ENCODE results near the gene DHRS7.
A peak's percentile ranks its signal among the peaks of the same experiment; 100 is the strongest.

DHRS7 gene

DNA sequence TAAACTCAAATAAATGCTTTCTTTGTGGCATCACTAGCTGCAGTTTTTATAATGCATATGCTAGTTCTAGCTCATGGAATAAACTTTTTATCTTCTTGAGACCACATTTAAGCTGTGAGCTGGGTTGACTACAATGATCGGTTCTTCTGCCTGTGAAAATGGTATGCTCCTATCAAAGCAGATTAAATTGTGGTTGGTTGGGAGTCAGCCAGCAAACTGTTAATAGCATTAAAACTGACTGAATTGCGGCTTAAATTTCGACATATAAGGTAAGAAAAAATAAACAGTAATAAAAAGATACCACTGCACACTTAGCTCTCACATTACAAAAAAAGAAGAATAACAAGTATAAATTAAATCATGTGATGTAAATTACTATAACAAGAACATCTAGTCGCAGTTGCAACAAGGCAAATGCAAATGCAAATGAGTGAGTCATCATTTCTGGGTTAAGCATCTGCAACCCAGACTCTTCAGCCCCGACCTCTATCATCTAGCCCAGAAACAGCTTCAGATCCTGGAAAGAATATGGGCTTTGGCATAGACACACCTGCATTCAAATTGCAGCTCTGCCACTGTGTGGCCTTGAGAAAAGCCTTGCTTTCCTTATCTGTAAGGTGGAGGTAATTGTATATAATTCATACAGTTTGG lies 19.8 kb upstream of the DHRS7 start:
- DNase-seq = no peak

DNA sequence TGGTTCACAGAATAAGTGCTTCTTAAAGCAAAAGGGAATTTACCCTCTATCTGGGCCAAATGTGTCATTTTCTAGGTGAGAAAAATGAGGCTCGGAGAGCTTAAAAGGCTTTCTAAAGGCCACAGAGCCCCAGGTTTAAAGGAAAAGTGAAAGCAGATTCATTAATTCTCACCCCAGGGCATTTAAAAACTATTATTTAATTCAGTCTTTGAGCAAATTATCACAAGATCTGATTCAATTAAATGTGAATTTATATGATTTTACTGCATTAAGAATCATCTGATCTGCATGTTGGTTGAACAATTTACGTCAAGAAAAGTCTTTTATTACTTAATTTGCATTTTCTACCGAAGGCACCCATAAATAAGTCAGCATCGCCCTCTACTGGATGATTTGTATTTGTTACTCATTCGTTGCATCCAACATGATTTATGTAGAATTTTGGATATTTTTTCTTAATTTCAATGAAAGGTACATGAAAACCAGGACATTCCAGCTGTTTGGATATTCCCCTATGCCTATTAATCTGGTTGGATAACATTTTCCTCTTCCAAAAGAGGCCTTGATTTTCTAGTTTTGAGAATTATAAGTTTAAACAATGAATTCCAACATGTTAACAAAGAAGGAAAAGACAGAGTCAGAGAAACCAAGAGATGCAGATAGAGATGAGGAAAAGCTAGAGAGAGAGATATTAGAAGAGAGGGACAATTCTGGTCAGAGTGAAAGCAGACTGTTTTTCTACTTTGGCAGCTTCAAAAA lies 19.1 kb upstream of the DHRS7 start:
- DNase-seq = peak; percentile 42

DNA sequence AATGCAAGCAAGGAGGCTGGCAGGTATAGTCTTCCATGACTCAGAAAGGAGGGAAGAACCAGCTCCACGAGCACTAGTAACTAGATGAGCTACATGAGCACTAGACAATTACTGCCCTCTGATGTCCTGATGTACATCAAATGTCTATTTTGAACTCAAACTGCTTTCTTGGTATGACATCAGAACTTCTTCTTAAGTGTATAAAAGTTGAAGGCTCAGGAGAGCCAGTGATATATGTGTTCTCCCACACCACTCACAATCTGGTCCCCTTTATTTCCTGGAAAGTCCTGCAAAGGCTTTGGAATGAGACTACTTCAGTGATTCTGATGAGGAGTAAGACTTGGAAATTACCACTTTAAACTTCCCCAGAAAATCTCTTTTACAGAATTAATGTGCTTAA lies 18.5 kb upstream of the DHRS7 start:
- DNase-seq = no peak

DNA sequence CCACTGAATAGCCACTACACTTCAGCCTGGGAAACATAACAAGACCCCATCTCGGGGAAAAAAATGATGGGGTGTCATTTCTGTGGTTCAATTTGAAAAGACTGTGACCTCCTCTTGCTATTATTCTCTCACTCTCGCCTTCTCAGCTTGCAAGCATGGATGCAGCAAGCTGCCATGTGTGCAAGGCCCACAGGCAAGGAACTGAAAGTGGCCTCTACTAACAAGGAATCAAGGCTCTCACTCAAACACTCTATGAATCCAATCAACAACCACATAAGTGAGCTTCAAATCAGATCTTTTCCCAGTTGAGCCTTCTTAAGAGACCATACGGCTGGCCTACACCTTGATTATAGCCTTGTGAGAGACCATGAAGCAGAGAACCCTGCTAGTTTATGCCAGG lies 17.9 kb upstream of the DHRS7 start:
- no peak for DNase-seq

DNA sequence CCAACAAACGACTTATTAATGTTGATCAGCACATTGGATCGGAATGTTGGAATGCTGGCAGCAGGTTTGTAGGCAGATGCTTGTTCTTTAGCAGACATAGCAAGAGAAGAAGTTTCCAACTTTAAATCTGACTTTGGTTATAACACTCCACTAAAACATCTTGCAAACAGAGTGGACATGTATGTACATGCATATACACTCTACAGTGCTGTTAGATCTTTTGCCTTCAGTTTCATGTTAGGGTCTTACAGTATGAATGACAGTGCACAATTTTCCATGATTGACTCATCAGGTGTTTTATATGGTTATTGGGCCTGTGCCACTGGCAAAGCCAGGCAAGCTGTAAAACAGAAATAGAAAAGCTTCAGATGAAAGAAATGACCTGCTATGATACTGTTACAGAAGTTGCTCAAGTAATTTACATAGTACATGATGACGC lies 14.3 kb upstream of the DHRS7 start:
- no peak for DNase-seq

DNA sequence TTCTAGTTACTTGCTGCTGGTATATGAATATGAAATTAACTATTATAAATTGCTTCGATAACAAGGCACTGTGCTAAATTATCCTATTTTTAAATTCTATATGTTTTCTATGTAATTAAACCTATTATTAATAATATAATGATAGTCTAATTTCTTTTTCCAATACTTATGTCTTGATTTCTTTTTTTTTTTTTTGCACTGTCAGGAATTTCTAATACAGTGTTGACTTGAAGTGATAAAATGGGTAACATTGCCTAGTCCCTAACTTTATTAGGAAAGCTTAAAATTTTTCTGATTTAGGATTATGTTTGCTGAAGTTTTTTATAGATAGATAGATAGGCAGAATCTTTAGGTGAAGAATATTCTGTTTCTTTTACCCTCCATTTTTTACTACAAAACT lies 13.6 kb upstream of the DHRS7 start:
- DNase-seq = no peak

DNA sequence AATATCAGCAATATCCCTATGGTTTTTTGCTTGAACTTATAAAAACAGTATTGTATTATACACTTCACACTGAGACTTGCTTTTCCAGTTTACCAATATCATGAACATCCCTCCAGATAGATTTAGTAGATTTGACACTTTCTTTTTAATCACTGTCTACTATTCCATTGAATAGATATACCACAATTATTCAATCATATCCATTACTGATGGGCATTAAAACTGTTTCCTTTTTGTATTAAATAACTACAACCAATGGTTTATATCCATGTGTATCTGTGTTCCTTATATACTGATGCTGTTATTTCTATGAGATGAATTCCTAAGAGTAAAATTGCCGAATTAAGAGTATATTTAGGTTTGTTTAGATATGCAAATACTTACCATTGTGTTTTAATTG lies 13.0 kb upstream of the DHRS7 start:
- DNase-seq = no peak

DNA sequence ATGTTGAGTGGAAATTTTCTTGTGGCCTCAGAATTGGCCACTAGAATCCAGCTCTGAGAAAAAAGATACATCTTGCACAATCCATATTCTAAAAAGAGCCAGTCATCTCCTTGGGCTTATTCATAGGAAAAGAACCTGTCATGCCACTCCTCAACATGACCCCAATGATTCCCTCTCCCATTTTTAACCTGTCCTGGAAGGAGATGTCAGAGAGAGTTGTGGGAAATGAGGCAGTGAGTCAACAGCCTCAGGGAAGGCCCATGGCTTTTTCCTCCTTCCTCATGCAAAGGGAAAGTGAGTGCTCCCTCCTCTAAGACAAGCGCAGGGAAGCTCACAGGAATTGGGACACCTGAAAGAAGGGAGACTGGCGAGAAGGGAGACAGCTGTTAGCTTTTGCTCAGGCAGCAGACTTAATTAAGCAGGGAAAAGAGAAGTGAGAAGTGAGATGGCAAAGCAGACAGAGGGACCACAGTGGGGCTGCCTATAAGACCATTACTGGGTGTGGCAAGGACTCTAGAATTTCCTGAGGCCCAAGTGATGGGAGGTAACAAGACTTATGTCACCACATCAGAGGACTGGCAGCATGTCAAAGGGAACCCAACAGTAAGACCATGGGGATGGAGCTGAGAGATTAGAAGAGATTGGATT lies 10.2 kb upstream of the DHRS7 start:
- DNase-seq = no peak

DNA sequence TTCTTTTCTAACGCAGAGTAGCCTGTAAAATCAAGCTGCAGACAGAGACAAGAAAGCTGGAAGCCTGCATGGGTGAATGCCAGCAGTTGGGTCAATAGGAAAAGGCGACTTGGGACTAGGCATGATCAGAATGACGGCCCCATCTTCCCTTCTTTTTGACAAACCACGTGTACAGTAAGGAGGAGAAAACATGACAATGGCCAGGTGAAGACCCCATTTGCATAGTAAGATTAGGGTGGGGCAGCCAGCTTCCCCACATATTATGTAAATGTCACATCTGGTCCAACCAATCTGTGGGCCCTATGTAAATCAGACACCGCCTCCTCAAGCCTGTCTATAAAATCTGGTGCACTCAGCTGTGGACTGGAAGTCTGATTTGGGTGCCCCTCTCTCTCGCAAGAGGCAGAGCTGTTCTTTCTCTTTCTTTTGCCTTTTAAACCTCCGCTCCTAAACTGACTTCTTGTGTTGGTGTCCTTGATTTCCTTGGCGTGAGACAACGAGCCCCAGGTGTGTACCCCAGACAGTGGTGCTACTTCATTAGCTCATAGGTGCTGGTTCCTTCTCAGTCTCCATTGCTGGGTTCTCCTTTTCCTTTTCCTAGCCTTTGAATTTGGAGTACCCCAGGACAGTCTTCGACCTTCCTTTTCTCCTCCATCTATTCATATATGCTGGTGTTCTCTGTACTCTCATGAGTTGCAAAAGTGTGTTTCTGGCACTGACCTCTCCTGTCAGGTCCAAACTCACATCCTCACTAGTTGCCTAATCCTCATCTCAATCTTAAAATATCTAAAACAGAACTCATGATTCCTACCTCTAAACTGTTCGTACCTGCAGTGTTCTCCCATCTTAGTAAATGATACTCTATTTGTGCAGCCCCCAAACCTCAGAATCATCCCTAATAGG lies 9.4 kb upstream of the DHRS7 start:
- no peak for DNase-seq

DNA sequence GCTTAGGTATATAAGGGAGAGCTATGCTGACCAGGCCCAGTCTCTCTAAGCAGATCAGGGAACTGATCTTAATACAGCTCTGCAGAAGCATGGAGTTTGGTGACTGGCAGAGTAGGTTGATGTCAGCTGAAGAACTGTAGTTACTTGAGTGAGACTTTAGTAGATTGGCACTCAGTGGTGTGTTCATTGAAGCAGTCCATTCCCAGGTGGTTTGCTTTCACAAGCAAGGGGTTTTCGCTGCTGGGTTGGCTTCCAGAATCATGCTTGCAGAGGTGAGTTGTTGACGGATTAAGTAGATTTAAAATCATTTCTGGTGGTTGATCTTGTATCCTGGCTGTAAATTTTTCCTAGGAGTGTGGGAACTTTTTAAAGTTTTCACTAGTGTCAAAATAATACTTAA lies 6.5 kb upstream of the DHRS7 start:
- no peak for DNase-seq

DNA sequence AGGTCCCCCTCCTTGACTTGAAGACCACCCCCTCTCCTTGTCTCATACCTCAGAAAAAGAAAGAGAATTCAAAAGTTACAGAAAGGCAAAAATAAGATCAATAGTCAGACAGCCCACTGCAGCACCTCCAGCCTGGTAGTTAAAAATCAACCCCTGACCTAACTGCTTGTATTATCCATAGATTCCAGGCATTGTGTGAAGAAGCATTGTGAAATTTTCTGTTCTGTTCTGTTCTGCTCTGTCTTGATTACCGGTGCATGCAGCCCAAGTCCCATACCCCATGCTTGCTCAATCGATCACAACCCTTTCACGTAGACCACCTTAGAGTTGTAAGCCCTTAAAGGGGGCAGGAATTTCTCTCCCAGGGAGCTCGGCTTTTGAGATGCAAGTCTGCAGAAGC lies 5.8 kb upstream of the DHRS7 start:
- no peak for DNase-seq

DNA sequence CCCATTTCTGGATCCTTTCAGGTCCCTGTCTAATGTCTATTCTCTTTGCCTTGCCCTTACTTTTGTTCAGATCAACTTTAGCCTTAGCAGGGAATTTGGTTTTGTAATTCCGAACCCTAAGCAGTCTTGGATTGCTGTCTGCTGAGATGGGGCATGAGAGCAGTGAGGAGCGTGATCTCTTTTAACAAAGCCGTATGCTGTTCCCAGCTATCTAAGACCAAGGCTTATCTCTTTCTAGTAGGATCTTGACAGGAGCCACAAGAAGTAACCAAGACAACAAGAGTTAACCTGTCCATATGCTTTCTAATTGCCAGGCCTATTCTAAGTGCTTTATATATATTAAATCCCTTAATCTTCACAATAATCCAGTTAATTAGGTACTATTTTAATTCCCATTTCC lies 4.5 kb upstream of the DHRS7 start:
- DNase-seq = no peak

DNA sequence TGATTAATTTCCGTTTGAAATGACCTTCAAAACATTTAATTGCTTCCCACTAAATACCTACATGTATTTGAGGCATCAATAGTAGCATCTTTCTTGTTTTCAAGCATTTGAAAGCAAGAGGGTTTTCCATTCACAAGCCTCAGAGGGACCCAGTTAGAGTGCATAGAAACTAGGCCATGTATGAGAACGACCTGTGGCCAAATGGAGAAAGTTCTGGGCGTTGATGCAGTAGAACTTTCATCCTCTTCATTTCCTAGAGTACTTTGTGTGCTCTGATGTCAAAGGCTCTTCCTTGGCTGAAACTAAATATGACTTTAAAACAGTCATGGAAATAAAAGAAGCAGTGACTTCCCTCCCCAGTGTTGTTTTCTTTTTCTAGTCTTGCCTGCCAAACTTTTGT lies 944 bp upstream of the DHRS7 start:
- no peak for DNase-seq

DNA sequence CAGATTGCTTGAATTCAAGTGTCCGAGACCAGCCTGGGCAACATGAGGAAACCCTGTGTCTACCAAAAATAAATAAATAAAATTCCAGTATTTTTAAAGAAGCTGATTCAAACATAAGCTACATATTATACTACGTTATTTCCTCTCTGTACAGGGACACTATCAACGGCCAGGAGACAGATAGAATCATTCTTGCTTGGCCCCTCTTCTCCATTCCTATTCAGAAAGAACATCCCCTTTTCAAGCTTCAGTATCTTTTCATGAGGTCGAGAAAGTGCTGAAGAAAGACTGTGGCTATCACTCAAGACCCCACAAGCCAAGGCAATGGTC lies 314 bp upstream of the DHRS7 start:
- no peak for DNase-seq

DNA sequence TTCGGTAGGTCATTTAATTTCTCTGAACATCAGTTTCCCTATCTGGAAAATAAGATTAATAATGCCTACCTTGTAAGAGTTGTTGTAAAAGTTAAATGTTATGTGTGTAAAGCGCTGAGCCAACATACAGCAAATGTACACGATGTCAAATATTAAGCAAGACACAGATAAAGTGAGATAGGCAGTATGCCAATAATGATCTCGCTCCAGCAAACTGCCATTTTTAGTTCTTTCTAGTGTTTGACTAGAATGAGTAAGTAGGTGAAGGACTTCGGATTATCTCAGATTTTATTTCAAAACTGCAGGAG lies 840 bp downstream of the DHRS7 start:
- no peak for DNase-seq

DNA sequence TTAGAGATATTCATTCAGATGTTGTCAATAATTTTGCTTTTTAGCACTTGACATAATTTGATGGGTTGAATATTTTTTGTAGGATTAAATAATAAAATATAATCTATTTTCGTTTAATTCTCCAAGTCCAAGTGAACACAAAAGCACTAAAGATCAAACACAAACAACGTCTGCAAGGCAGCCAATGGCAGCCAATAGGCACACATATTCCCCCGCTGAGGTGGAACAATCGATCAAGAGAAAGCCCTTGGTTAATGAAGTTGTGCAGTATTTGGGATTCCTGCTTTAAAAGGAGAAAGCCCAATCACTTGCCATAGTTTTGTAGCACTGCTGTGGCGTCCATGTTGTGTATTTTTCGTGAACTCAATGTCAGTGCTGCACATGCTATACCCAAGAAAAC lies 1.5 kb downstream of the DHRS7 start:
- DNase-seq = no peak

DNA sequence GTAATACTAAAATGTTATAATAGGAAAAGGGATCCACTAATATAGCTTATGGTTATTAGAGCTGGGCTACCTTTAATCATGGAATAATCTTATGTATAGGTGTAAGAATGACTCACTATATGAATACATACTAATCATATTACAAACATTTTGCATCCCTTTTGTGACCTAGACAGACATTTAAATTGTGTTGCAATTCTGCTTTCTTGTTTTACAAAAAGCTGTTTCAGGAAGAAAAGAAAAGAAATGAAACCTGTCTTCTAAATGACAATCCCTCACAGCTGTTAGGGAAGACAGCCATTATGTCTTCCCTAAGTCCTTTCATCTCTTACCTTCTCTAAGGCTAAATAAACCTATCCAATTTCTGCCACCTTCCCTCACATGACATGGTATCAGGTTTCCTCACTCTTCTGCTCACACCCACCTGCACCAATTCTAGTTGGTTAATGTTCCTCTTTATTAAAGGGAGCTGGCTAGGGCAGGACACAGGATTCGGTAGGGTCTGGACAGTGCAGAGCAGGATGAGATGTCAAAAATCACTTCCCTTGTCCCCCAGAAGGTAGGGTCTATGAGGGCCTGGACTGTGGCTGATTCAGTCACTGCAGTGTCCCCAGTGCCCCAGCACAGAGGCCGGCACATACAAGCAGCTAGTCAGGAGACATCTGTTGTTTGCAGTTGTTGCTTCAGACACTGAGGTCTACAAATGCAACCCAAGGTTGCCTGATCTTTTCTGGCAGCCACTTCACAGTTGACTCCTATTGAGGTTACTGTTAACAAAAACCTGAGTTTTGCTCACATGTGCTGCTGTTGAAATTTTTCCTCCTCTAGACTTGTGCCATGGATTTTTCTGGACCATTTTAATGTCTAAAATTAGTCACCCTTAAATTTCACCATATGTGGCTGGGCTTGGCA lies 3.7 kb downstream of the DHRS7 start:
- DNase-seq = no peak

DNA sequence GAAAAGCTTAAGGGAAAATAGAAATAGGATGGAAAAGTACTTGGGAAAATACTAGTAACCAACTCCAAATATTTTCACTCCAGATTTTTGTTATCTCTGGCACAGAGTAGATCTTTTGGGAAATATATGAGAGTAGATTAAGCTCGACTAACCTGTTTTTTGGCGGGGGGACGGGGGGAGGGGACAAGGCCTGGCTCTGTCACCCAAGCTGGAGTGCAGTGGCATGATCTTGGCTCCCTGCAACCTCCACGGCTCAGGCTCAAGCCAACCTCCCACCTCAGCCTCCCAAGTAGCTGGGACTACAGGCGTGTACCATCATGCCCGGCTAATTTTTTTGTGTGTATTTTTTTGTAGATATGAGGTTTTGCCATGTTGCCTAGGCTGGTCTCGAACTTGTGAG lies 4.8 kb downstream of the DHRS7 start:
- no peak for DNase-seq

DNA sequence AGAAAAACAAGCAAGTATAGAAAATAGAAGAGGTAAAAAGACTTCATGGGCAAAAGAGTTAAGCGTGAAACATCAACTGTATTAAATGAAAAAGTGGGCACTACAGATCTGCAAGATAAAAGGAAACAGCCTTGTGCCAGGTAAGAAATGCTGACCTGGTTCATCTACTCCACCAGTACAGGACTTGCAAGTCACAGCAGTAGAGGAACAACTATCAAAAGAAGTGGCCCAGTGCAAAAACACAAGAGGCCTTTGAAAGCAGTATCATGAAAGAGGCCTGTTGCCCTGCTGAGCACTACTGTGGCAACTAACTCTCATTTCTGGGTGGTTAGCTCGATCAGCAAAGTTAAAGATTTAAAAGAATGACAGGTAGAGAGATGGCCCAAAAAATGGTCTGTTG lies 10.5 kb downstream of the DHRS7 start:
- DNase-seq = no peak

DNA sequence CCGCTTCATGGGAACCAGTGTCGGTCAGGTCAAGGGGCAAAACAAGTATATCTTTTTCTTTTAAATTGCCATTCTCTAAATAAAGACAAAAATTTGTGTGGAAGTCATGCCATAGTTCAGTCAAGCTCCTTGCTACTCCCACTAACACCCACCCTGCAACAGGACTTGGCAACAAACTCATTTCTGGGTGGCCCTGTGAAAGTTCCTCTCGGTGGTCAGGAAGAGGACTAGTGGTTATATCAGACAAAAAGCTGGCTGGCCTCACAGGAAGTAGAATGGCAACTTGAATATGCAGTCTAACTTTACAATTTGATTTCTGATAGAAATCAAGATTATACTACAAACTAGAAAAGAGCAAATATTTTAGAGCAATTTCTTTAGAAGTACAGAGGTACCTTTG lies 11.2 kb downstream of the DHRS7 start:
- DNase-seq = no peak

DNA sequence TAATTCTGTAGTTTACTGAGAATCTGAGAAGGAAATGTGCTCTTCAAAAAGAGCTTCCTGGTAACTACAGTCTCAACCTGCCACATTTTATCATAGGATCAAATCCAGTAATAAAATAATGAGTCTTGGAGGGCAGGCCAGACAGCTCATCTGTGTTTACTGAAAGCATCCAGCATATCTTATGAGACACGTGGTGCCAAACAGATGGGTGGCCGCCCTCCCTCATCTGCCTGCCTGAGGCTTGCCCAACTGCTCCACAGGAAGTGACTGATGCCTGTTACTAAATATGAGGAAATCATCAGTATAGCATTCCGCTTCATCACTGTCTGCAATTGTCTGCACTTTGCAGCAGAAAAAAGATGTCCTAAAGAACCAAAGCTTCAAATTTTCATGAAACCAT lies 13.5 kb downstream of the DHRS7 start:
- DNase-seq = peak; percentile 78

DNA sequence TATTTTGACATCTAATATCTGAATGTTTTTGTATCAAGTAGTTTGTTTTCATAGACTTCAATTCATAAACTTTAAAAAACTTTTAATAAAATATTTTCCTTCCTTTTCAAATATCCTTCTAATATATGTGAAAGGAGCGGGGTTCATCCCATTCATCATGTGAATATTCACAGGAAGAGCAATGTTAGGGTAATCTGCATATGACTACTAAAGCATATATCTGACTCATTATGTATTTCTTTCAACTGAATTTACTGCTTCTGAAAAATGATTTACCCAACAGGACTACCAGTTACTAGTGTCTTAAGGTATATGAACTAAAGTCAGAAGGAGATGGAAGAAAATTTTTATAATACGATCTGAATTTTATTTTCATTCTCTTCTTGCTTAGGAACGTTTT lies 30.5 kb downstream of the DHRS7 start:
- DNase-seq = no peak

DNA sequence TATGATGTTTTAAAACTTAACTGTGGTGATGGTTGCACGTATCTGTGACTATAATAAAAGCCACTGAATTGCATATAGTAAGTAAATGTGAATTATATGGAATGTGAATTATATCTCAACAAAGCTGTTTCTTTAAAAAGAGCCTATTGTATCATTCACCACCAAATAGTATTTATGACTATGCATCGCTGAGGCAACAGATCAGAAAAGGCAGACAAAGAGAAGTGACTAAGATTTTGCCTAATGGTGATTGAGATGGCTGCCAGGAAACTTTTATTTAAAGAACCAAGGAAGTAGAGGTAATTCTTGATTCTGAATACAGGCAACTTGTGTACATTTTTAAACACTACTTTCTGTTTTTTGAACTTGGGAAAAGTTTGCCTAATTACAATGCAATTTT lies 31.7 kb downstream of the DHRS7 start:
- no peak for DNase-seq
